GM21515 (cell line): ENCODE measurements around the gene POPDC3.
A peak's percentile ranks its signal among the peaks of the same experiment; 100 is the strongest.
"Not testable (repeated sequence)": the region's sequence is repeated elsewhere in the genome, so short reads cannot be mapped to it uniquely, and the experiment has no call there.

Source experiments
- ATAC-seq: cut with Tn5 transposase; IDR thresholded peaks from one replicate; pipeline ENCODE4 v1.9.1; 2021; ENCODE audit not compliant: unreplicated experiment

The POPDC3 gene

GRCh38 chr6:105179244-105180065 is at the start of gene POPDC3:
Gene POPDC3, minus strand, starts transcription at chr6:105180014. Its CDS starts 18,105 bp downstream, at chr6:105161909.
- no peak for ATAC-seq

GRCh38 chr6:105227295-105227767 is 47.5 kb upstream of the POPDC3 start:
- ATAC-seq = no peak

GRCh38 chr6:105226598-105227294 is 46.9 kb upstream of the POPDC3 start:
- ATAC-seq = no peak

GRCh38 chr6:105223242-105223641 is 43.4 kb upstream of the POPDC3 start:
- ATAC-seq = no peak

GRCh38 chr6:105221219-105221618 is 41.4 kb upstream of the POPDC3 start:
- ATAC-seq = not testable (repeated sequence)

GRCh38 chr6:105220186-105220585 is 40.4 kb upstream of the POPDC3 start:
- ATAC-seq = no peak

GRCh38 chr6:105219218-105219617 is 39.4 kb upstream of the POPDC3 start:
- not testable (repeated sequence) for ATAC-seq

- ATAC-seq = no peak
These were observed 35.7 kb upstream of the POPDC3 start for GRCh38 chr6:105215506-105215905.

- ATAC-seq = no peak
These were observed 34.9 kb upstream of the POPDC3 start for GRCh38 chr6:105214668-105215067.

- no peak for ATAC-seq
These were observed 33.5 kb upstream of the POPDC3 start for GRCh38 chr6:105213272-105213671.

- ATAC-seq = peak; percentile 68
These were observed 32.8 kb upstream of the POPDC3 start for GRCh38 chr6:105212587-105212986.

GRCh38 chr6:105211831-105212230 is 32.0 kb upstream of the POPDC3 start:
- ATAC-seq = no peak

GRCh38 chr6:105210932-105211531 is 31.2 kb upstream of the POPDC3 start:
- ATAC-seq = no peak

- no peak for ATAC-seq
These were observed 30.3 kb upstream of the POPDC3 start for GRCh38 chr6:105209950-105210706.

- no peak for ATAC-seq
These were observed 27.9 kb upstream of the POPDC3 start for GRCh38 chr6:105207524-105208269.

GRCh38 chr6:105204768-105205167 is 25.0 kb upstream of the POPDC3 start:
- no peak for ATAC-seq

GRCh38 chr6:105204331-105204730 is 24.5 kb upstream of the POPDC3 start:
- no peak for ATAC-seq

GRCh38 chr6:105202486-105202885 is 22.7 kb upstream of the POPDC3 start:
- no peak for ATAC-seq

GRCh38 chr6:105200133-105200730 is 20.4 kb upstream of the POPDC3 start:
- no peak for ATAC-seq

- no peak for ATAC-seq
These were observed 19.9 kb upstream of the POPDC3 start for GRCh38 chr6:105199711-105200110.
